GM18505 (cell line): Measurements from ENCODE around the gene SLC38A11.

Source experiments
- ATAC-seq: cut with Tn5 transposase; IDR thresholded peaks from one replicate; pipeline ENCODE4 v1.9.1; 2021; ENCODE audit not compliant: unreplicated experiment
- POLR2A ChIP-seq: IDR thresholded peaks from 4 replicates; pipeline ENCODE4 v1.6.1; 2011; ENCODE audit warnings: borderline replicate concordance; ENCODE audit not compliant: insufficient read depth, insufficient read length; ENCODE audit errors: extremely low read depth

Gene SLC38A11

DNA sequence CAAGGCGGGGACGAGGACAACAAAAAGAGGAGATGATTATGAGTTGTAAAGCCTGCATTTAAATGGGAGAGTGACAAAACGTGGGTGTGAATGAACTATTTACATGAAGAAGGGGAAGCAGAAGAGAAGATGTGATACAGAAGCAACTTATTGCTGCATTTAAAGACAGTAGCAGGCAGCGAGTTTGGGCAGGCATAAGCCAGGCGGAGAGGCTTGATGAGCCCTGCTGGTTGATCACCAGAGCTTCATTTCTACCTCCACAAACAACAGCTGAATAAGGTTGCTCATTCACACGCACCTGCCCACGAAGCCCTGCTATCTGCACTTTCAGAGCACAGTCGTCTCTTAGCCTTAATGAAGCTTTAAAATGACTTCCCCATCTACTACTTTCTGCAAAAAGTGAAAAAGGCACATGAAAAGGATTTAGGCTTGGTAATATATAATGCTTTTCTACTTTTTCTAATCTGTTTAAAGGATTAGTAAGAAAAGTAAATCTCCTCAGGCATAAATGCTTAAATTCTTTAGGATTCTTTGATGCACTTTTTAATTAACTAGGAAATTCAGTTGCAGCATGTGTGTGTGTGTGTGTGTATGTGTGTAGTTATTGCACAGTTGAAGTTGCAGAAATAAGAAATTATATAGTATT is 3.1 kb downstream of the SLC38A11 start:
- no peak for ATAC-seq
- no peak for TF ChIP-seq POLR2A

DNA sequence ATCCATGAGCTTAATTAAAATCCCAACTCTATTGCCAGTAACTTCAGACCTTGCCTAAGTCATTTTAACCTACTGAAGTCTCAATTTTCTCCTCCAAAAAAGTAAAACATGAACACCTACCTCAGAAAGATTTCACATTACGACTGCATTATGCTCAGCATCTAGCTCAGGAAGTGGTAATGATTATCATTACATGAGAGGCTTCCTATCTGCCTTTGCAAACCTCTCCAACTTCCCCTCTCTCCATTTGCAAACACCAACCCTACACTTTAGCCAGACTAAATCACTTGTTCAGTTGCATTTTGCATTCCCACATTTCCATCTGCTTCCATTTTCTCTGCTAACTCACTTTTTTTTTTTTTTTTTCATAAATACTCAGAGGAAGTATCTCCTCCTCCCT is 6.8 kb downstream of the SLC38A11 start:
- no peak for ATAC-seq
- TF ChIP-seq POLR2A = no peak

DNA sequence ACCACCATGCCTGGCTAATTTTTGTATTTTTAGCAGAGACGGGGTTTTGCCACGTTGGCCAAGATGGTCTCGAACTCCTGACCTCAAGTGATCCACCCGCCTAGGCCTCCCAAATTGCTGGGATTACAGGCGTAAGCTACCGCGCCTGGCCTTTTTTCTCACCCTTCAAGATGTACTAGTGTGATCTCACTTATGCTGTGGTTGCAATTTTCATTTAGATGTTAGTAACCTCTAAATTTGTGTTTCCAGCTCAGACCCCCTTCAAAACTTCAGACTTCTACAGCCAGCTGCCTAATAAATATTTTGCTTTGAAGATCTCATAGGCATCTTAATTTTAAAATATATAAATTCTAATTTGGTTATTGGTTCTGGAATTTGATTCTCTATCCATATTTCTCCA is 8.0 kb downstream of the SLC38A11 start:
- no peak for ATAC-seq
- TF ChIP-seq POLR2A = no peak

DNA sequence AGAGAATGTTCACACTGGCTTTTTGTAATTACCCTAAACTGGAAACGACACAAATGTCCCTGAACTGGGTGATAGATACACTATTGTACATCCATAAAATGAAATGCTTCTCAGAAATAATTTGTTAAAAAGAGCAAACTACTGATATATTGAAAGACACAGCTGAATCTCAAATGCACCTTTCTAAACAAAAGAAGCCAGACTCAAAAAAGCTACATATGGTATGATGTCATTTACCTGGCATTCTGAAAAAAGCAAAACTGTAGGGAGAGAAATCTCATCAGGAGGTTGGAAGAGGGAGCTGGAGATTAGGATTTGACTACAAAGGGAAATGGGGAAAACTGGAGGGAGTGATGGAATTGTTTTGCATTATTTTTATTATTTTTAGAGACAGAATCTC is 12.0 kb downstream of the SLC38A11 start:
- no peak for TF ChIP-seq POLR2A
- no peak for ATAC-seq

DNA sequence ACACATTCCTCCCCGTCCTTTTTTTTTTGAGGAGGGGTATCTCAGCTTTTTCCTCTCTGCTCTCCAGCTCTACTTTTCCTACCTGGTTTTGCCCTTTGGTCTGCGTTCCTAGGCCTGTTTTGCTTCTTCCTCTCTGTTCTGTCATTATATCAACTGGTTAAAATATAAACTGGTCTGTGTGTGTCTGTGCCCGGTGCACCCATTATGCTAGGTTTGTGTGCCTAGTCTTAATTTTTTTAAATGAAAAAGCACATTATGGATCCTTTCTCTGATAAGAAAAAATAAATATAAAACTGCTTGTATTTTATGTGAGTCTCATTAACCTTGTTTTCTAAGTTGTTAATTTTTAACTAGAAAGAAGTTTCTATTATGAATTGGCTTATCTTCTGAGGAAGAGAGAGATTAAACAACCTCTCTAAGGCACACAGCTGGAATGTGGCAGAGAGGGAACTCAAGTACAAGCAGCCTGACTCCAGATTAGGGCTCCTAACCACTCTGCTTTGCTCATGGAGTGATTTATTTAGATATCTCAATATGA is 17.4 kb downstream of the SLC38A11 start:
- no peak for ATAC-seq
- no peak for TF ChIP-seq POLR2A

DNA sequence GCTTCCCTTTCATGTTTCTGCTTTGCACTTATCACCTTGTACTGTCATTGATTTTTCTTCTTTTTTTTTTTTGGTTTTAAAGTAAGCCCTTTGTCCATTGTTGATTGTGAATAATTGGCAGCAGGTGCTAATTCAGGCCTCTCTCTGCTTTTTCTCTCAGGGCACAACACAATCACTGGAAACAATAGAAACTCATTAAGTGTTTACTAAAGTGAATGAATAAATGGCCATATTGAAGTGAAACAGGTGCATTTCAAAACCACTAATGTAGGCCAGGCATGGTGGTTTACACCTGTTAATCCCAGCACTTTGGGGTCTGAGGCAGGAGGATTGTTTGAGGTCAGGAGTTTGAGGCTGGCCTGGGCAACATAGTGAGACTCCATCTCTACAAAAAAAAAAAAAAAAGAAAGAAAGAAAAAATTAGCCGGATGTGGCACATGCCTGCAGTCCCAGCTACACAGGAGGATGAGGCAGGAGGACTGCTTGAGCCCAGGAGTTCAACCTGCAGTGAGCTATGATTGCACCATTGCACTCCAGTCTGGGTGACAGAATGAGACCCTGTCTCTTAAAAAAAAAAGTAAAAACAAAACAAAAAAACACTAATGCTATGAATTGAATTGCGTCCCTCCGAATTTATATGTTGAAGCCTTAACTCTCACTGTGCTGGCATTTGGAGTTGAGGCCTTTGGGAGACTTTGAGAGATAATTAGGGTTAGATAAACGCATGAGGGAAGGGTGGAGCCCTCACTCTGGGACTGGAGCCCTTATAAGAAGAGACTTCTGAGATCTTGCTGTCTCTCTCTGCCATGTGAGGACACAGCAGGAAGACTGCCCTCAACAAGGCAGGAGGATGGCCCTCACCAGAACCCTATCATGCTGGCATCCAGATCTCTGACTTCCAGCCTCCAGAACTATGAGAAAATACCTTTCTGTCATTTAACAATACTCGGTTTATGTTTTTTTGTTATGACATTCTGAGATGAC is 19.9 kb downstream of the SLC38A11 start:
- no peak for TF ChIP-seq POLR2A
- no peak for ATAC-seq

DNA sequence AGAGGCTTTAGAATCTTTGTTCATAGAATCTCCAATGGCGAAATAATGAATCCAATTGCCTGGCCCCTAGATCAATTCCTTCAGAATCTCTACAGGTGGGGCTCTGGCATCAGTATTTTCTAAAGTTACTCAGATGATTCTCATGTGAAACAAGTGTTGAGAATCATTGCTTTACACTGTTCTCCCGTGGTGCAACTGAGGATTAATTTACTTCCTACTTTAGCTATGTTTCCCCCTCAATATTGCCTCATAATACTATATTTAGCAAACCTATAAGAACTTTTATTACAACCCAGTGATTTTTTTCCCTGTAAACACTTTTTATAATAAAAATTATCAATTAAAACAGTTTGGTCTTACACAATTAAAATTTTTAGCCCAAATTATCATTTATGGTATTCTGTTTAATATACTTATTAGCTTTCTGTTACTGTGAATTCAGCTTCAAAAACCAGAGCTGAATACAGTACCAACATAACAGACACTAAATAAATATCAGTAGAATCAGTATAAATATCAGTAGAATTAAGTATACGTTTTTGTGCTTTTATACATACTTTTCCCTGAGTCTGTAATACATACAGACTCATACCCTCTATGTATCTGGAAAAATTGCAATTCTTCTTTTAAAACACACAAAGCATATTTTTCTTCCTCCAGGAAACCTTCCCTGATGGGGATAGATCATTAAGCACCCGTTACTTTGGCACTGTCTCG is 20.8 kb downstream of the SLC38A11 start:
- no peak for ATAC-seq

DNA sequence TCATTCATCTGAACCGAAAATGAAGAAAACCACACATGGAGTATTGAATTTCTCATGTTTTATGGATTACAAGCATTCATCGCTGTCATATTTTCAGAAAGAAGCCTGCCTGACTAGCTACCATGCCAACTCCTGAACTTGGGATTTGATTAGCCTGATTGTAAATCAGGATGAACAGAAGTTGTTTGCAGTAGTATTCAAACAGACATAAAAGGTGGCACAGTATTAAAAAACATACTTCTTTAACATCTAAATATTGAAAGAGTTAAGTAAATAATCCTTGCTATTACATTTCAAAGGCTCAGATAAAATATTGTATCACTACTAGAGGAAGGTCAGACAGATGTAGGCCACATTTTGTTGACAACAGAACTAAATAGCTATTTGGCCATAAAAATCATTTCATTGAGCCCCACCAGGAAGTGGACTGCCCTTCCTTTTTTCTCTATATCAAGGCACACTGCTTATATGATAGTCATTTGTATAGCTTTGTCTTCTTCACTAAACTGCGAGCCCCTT is 21.6 kb downstream of the SLC38A11 start:
- TF ChIP-seq POLR2A = no peak
- ATAC-seq = no peak

More for the DNA sequence above, 20.8 kb downstream of the SLC38A11 start:
- TF ChIP-seq POLR2A = no peak

DNA sequence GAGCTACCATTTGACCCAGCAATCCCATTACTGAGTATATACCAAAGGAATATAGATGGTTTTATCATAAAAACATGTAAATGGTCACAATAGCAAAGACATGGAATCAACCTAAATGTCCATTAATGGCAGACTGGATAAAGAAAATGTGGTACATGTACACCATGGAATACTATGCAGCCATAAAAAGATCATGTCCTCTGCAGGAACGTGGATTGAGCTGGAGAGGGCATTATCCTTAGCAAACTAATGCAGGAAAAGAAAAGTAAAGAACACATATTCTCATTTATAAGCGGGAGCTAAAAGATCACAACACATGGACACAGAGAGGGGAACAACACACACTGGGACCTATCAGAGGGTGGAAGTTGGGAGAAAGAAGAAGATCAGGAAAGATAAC is 22.9 kb downstream of the SLC38A11 start:
- ATAC-seq = no peak
- TF ChIP-seq POLR2A = no peak

DNA sequence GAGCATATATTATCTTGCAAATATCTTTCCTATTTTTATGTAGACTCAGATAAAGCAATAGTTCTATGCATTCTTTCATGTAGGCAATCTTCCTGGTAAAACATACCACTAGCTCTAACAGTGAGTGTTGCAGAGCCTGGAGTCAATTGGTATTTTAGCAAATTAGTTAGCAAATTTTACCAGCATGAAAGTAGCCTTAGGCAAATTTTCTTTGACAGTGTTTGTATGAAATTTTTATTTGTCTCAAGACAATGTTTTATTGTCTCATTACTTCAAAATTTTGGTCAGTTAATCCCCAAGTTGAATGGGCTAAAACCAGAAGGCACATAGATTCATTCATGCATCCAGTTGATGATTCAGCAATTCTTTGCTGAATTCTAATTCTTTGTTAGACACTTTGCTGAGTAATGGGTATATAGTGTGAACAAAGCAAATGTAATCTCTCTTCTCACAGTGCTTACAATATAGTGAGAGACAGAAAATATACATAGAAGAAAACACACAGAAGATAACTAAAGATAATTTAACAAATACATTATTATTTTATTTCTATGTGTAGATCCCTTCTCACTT is 27.1 kb downstream of the SLC38A11 start:
- no peak for ATAC-seq
- no peak for TF ChIP-seq POLR2A

DNA sequence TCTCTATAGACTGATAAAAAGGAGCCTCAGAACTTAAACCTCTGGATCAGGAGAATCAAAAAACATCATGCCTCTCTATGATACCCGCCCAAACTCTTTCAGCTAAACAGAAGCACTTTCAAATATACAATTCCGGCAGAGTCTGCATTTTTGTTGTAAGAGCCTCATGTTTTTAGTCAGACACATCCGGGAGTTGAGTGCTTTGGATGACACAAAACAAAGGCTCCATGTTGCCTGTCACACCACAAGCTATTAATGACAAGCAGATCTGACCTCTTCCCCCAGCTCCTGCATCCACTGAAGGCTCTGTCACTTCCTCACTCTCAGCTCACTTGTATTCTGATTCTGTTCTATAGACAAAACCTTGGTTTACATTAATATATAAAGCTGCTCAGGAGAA is 33.2 kb downstream of the SLC38A11 start:
- TF ChIP-seq POLR2A = no peak
- no peak for ATAC-seq

DNA sequence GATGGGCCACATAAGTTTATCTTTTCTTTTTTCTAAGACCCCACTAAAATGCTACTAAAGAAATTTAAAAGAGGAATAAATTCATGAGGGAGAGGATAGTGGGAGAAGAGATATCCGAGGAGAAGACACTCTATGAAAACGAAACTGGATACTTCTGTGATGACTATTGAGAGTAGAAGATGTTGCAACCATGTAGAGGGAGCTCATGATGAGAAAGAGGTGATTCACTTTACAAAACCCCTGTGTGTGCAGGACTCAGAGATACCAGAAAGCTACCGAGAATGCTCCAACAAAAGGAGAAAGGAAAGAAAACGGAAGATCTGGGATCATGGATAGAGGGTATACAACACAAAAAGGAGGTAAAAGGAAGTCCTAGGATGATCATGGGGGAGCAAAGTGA is 34.9 kb downstream of the SLC38A11 start:
- no peak for TF ChIP-seq POLR2A
- no peak for ATAC-seq
